Ovary (tissue), 3 donors: Measurements from ENCODE around the gene AKAP9.

Source experiments
- EP300 ChIP-seq: sonication (generic); formaldehyde crosslinking; IDR thresholded peaks from one replicate; pipeline ENCODE4 v1.6.1; 2017; ENCODE audit warnings: antibody characterized with exemption
- POLR2A ChIP-seq: fragments of 450-650 bp; IDR thresholded peaks from one replicate; pipeline ENCODE4 v1.6.1; 2017; ENCODE audit warnings: antibody characterized with exemption, mild to moderate bottlenecking, moderate library complexity
- TF ChIP-seq, protein P1 (sequence below), 3 donors: fragments of 450-650 bp in 2 of 3; fragments of 200-600 bp in 1 of 3; IDR thresholded peaks; one replicate each; pipeline versions ENCODE4 v1.5.1 to v1.8.0; 2016 to 2022; ENCODE audit warnings: antibody characterized with exemption in 3 of 3, mild to moderate bottlenecking in 1 of 3
- donor health status: DM: no; HTN: no; CAD: no.

DNA sequence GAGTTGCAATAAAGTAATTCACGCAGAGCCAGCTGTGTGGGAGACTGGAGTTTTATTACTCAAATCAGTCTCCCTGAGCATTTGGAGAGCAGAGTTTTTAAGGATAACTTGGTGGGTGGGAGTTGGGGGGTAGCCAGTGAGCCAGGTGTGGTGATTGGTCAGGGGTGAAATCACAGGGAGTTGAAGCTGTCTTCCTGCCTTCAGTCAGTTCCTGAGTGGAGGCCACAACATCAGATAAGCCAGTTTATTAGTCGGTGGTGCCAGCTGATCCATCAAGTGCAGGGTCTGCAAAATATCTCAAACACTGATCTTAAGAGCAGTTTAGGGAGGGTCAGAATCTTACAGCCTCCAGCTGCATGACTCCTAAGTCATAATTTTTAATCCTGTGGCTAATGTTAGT is 196.9 kb downstream of the AKAP9 start:
- TF ChIP-seq, protein P1, sequence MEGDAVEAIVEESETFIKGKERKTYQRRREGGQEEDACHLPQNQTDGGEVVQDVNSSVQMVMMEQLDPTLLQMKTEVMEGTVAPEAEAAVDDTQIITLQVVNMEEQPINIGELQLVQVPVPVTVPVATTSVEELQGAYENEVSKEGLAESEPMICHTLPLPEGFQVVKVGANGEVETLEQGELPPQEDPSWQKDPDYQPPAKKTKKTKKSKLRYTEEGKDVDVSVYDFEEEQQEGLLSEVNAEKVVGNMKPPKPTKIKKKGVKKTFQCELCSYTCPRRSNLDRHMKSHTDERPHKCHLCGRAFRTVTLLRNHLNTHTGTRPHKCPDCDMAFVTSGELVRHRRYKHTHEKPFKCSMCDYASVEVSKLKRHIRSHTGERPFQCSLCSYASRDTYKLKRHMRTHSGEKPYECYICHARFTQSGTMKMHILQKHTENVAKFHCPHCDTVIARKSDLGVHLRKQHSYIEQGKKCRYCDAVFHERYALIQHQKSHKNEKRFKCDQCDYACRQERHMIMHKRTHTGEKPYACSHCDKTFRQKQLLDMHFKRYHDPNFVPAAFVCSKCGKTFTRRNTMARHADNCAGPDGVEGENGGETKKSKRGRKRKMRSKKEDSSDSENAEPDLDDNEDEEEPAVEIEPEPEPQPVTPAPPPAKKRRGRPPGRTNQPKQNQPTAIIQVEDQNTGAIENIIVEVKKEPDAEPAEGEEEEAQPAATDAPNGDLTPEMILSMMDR (IDR thresholded peaks at IDR 0.05): no peak
- TF ChIP-seq POLR2A: no peak
- no peak for TF ChIP-seq EP300
